Keratinocyte (primary cell): ENCODE data around the gene AIG1. TPM values are rescaled to one million over a fixed set of nuclear protein-coding genes. Genes with fewer than 3 reads are reported as not detected.

ENCODE experiments used
- DNase-seq: peaks from one replicate; pipeline ENCODE4 v3.0.0-alpha.2; 2011; ENCODE audit warnings: low read depth, missing footprints, low spot score
- FAIRE-seq: peaks from 2 replicates; lab custom pipeline; 2011; peaks lifted over from hg19 to GRCh38; lab: Jason Lieb, UNC
- H2AFZ ChIP-seq: 2 replicates; pipeline ENCODE4 v1.6.0; 2012; ENCODE audit warnings: low read length, control low read depth, inconsistent platforms; ENCODE audit not compliant: control insufficient read depth
- H3K27ac ChIP-seq: 2 replicates; pipeline ENCODE4 v1.5.1; 2011; ENCODE audit warnings: low read length; ENCODE audit not compliant: control insufficient read depth, insufficient read depth
- H3K27me3 ChIP-seq: 3 replicates; pipeline ENCODE4 v1.6.0; 2011; ENCODE audit warnings: low read length; ENCODE audit not compliant: control insufficient read depth, insufficient read depth; ENCODE audit errors: extremely low read depth
- H3K36me3 ChIP-seq, 2 experiments: 2 replicates in 1 of 2; 3 replicates in 1 of 2; pipeline ENCODE4 v1.5.1; 2011; ENCODE audit warnings: low read length in 2 of 2, mild to moderate bottlenecking in 1 of 2; ENCODE audit not compliant: control insufficient read depth in 2 of 2, insufficient read depth in 2 of 2; ENCODE audit errors: extremely low read depth in 1 of 2
- H3K4me1 ChIP-seq: 3 replicates; pipeline ENCODE4 v1.5.1; 2011; ENCODE audit warnings: low read length; ENCODE audit not compliant: control insufficient read depth, insufficient read depth; ENCODE audit errors: extremely low read depth
- H3K4me2 ChIP-seq: 3 replicates; pipeline ENCODE4 v1.6.0; 2011; ENCODE audit warnings: low read depth, low read length; ENCODE audit not compliant: control insufficient read depth, insufficient read depth; ENCODE audit errors: extremely low read depth
- H3K4me3 ChIP-seq, 3 experiments: fragments of 200-600 bp in 1 of 3; sonication (generic) in 1 of 3; 2 replicates in 2 of 3; 3 replicates in 1 of 3; pipeline ENCODE4 v1.5.1; 2011 to 2016; ENCODE audit warnings: low read length in 3 of 3, mild to moderate bottlenecking in 3 of 3, control low read depth in 2 of 3, inconsistent platforms in 1 of 3, low read depth in 1 of 3, mixed read lengths in 1 of 3, mixed run types in 1 of 3, moderate library complexity in 1 of 3; ENCODE audit not compliant: control insufficient read depth in 2 of 3, insufficient read depth in 2 of 3; ENCODE audit errors: extremely low read depth in 1 of 3
- H3K79me2 ChIP-seq: 2 replicates; pipeline ENCODE4 v1.6.0; 2012; ENCODE audit warnings: low read length; ENCODE audit not compliant: control insufficient read depth, insufficient read depth
- H3K9ac ChIP-seq: 3 replicates; pipeline ENCODE4 v1.6.0; 2011; ENCODE audit warnings: low read length; ENCODE audit not compliant: control insufficient read depth, insufficient read depth; ENCODE audit errors: extremely low read depth
- H3K9me1 ChIP-seq: 3 replicates; pipeline ENCODE4 v1.6.0; 2011; ENCODE audit warnings: low read length; ENCODE audit not compliant: control insufficient read depth, insufficient read depth; ENCODE audit errors: extremely low read depth
- H3K9me3 ChIP-seq: 2 replicates; pipeline ENCODE4 v1.5.1; 2012; ENCODE audit warnings: low read depth, low read length; ENCODE audit not compliant: control insufficient read depth
- H4K20me1 ChIP-seq: 3 replicates; pipeline ENCODE4 v1.6.0; 2011; ENCODE audit warnings: low read length; ENCODE audit not compliant: control insufficient read depth, insufficient read depth; ENCODE audit errors: extremely low read depth
- EZH2 ChIP-seq: IDR thresholded peaks from one replicate; pipeline ENCODE4 v1.6.1; 2012; ENCODE audit warnings: inconsistent platforms, mild to moderate bottlenecking, low read length, moderate library complexity
- dilution Hi-C: fragments of 300-500 bp; cut with MboI; formaldehyde crosslinking; loops from one replicate; pipeline ENCODE4 v1.7.0; 2020; ENCODE audit warnings: low sequenced_read_pairs; ENCODE audit not compliant: extremely low pct_ligation_motif_present
- polyA plus RNA-seq, 5 experiments: library from polyadenylated mRNA; depleted of rRNA in 3 of 5; stranded (reverse) in 3 of 5; stranded (forward) in 1 of 5; unstranded in 1 of 5; fragments of >200 nt; gene quantifications; 1 replicate in 1 of 5; 2 replicates in 3 of 5; 3 replicates in 1 of 5; pipeline versions ENCODE4 v1.2.1 to v1.2.3, GENCODE V29; 2011 to 2012; ENCODE audit warnings: missing spikeins in 2 of 5, low read depth in 1 of 5, low replicate concordance in 1 of 5
- TF ChIP-seq, protein P1 (sequence below), 3 experiments: IDR thresholded peaks in 1 of 3; conservative IDR thresholded peaks in 1 of 3; optimal IDR thresholded peaks in 1 of 3; 2 replicates in 2 of 3; 3 replicates in 1 of 3; pipeline versions ENCODE3 to v1.5.1; 2011; ENCODE audit warnings: low read length in 3 of 3, mild to moderate bottlenecking in 3 of 3, moderate library complexity in 2 of 3, control low read depth in 1 of 3, inconsistent platforms in 1 of 3; ENCODE audit not compliant: insufficient read depth in 2 of 3; ENCODE audit errors: extremely low read depth in 1 of 3

AIG1 gene
- polyA plus RNA-seq, 1 donor (not counting 4 experiments of a cell fraction or from before 2014, with no cell fraction given): 77.1 TPM

DNA sequence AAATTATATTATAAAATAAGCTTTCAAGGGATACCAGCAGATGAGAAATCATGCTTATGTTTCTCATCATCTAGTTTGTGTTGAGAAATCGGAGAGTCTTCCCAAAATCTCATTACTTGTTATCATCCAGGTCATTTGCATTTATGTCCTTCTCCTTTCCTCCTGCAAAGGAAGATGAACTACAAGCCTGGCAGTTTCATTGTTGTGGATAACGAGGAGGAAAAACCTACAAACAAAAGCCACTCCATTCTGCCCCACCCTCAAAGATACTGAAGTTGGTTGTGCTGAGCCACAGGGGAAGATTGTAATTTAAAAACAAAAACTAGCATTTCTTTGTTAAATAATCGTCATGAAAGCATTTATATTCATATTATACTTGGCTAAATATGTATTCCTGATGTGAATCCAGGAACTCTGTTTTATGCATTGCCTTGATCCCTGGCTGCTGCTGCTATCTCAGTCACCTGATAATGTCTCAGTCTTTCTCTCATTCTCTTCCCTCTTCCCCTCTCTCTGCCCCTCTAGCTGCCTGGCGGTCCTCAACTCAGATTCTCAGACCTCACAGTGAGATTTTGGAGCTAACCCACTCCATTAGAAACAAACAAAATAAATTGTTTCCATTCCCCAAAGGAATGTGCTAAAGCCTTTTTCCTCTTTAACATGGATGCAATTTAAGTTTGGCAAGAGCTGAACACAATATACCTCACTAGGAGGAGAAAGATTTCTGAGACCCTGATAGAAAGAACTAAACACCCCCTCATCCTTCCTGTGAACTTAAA, 204.5 kb downstream of the AIG1 start:
- TF ChIP-seq, protein P1, sequence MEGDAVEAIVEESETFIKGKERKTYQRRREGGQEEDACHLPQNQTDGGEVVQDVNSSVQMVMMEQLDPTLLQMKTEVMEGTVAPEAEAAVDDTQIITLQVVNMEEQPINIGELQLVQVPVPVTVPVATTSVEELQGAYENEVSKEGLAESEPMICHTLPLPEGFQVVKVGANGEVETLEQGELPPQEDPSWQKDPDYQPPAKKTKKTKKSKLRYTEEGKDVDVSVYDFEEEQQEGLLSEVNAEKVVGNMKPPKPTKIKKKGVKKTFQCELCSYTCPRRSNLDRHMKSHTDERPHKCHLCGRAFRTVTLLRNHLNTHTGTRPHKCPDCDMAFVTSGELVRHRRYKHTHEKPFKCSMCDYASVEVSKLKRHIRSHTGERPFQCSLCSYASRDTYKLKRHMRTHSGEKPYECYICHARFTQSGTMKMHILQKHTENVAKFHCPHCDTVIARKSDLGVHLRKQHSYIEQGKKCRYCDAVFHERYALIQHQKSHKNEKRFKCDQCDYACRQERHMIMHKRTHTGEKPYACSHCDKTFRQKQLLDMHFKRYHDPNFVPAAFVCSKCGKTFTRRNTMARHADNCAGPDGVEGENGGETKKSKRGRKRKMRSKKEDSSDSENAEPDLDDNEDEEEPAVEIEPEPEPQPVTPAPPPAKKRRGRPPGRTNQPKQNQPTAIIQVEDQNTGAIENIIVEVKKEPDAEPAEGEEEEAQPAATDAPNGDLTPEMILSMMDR (optimal IDR thresholded peaks at IDR 0.05 in 1 of 3, IDR thresholded peaks at IDR 0.05 in 1 of 3, conservative IDR thresholded peaks at IDR 0.05 in 1 of 3; ENCODE audit: extremely low read depth in 1 of 3, insufficient read depth in 2 of 3, low read length in 3 of 3): no peak
- no peak for TF ChIP-seq EZH2
- Histone ChIP-seq H3K4me1 (peaks cover 5% of the 10 kb centered on the region), H4K20me1 (no peaks in the 10 kb centered on the region), H3K27me3 (no peaks in the 10 kb centered on the region), H3K9ac (no peak overlapping the region), H3K9me3 (no peaks in the 10 kb centered on the region), H3K36me3 (no peaks in the 10 kb centered on the region), H3K79me2 (no peaks in the 10 kb centered on the region), H2AFZ (no peak overlapping the region), H3K4me2 (no peak overlapping the region), H3K27ac (no peak overlapping the region), H3K9me1 (no peaks in the 10 kb centered on the region), H3K4me3 (no peak overlapping the region)
- peak; percentile 55 for FAIRE-seq
- no peak for DNase-seq
- dilution Hi-C loops: no loop called here

GRCh38 chr6:143267760-143268159, 207.1 kb downstream of the AIG1 start:
- DNase-seq (no peak), FAIRE-seq (no peak)
- Histone ChIP-seq H4K20me1 (no peaks in the 10 kb centered on the region), H3K4me2 (no peak overlapping the region), H3K9ac (no peak overlapping the region), H3K4me3 (no peak overlapping the region), H3K27ac (no peak overlapping the region), H3K4me1 (peaks cover 17% of the 10 kb centered on the region), H3K9me3 (no peaks in the 10 kb centered on the region), H3K9me1 (no peaks in the 10 kb centered on the region), H3K27me3 (no peaks in the 10 kb centered on the region), H3K79me2 (no peaks in the 10 kb centered on the region), H3K36me3 (no peaks in the 10 kb centered on the region), H2AFZ (no peak overlapping the region)
- TF ChIP-seq EZH2: no peak
- TF ChIP-seq, protein P1 (optimal IDR thresholded peaks at IDR 0.05 in 1 of 3, IDR thresholded peaks at IDR 0.05 in 1 of 3, conservative IDR thresholded peaks at IDR 0.05 in 1 of 3; ENCODE audit: extremely low read depth in 1 of 3, insufficient read depth in 2 of 3, low read length in 3 of 3): no peak
- dilution Hi-C loops: no loop called here
